Naive thymus-derived CD8-positive, alpha-beta T cell (primary cell): Measurements from ENCODE around the gene CCDC81. TPM values are rescaled to one million over a fixed set of nuclear protein-coding genes. Genes with fewer than 3 reads are reported as not detected.
A peak's percentile ranks its signal among the peaks of the same experiment; 100 is the strongest.
"Not testable (repeated sequence)": the region's sequence is repeated elsewhere in the genome, so short reads cannot be mapped to it uniquely, and the experiment has no call there.

Experiments
- ATAC-seq, 2 donors: fragments of 150-1000 bp; cut with Tn5 transposase in 1 of 2; sonication (Bioruptor Pico), chemical (Tn5 transposase) in 1 of 2; 1 replicate in 1 of 2; 2 replicates in 1 of 2; pipeline ENCODE4 v1.10.0; 2021; ENCODE audit warnings: mild to moderate bottlenecking in 2 of 2, moderate library complexity in 2 of 2
- POLR2A ChIA-PET: fragments of 350-600 bp; sonication (Branson Sonifier 250); formaldehyde crosslinking; loops from one replicate; lab custom pipeline; 2021; ENCODE audit warnings: antibody characterized with exemption; lab: Charles Lee
- DNase-seq, 10 donors: peaks; one replicate each; pipeline versions ENCODE4 v3.0.0 to v3.0.0-alpha.2; 2020 to 2022
- H3K27ac Mint-ChIP-seq, 10 donors: one replicate each; pipeline ENCODE4 v1.8.0; 2020 to 2022; ENCODE audit warnings: mild to moderate bottlenecking in 10 of 10, mixed read lengths in 10 of 10, moderate library complexity in 4 of 10, inconsistent platforms in 1 of 10
- H3K27me3 Mint-ChIP-seq, 5 donors: one replicate each; pipeline ENCODE4 v1.8.0; 2021 to 2022; ENCODE audit warnings: mixed read lengths in 5 of 5
- H3K36me3 Mint-ChIP-seq, 3 donors: one replicate each; pipeline ENCODE4 v1.8.0; 2020 to 2022; ENCODE audit warnings: mixed read lengths in 3 of 3, mild to moderate bottlenecking in 2 of 3, inconsistent platforms in 1 of 3
- H3K4me1 Mint-ChIP-seq, 4 donors: one replicate each; pipeline ENCODE4 v1.8.0; 2021 to 2022; ENCODE audit warnings: mixed read lengths in 4 of 4
- H3K4me3 Mint-ChIP-seq, 10 donors: one replicate each; pipeline ENCODE4 v1.8.0; 2020 to 2022; ENCODE audit warnings: mild to moderate bottlenecking in 10 of 10, mixed read lengths in 10 of 10, moderate library complexity in 6 of 10, inconsistent platforms in 1 of 10
- H3K9me3 Mint-ChIP-seq, 9 donors: one replicate each; pipeline ENCODE4 v1.8.0; 2020 to 2022; ENCODE audit warnings: mixed read lengths in 9 of 9, mild to moderate bottlenecking in 3 of 9, inconsistent platforms in 1 of 9, moderate library complexity in 1 of 9
- polyA plus RNA-seq, 3 donors: library from polyadenylated mRNA; unstranded; fragments of 300-500 nt; fragmentation: Illumina TruSeq; gene quantifications; one replicate each; pipeline ENCODE4 v1.2.3, GENCODE V29; 2021
- total RNA-seq, 8 experiments: library from RNA in 2 of 8; stranded (reverse) in 2 of 8; gene quantifications; one replicate each; pipeline ENCODE4 v1.2.3 and lab custom pipeline; 2021 to 2026

Gene CCDC81
- total RNA-seq (under 1 TPM; 0.47 to 0.62 TPM), polyA plus RNA-seq (under 1 TPM in 2 of 3 donors, not detected in 1; 0.10 to 0.40 TPM), total RNA-seq (lab: John Stamatoyannopoulos, UW) (0.26 to 1.5 (median 0.80) reads per million in 6 experiments)

GRCh38 chr11:86374586-86374985 lies at the start of gene CCDC81:
TSS of gene CCDC81 (plus strand) at chr11:86374887. CDS start at chr11:86375164, 277 bp downstream.
- Mint-ChIP-seq H3K4me3 (no peak within 1 kb of the TSS), H3K9me3 (peaks cover 0 to 9% (median 0%) of the 10 kb centered on the region in 9 donors), H3K27me3 (peaks cover 0 to 11% (median 8%) of the 10 kb centered on the region in 5 donors), H3K36me3 (peaks cover 0 to 14% (median 5%) of the 10 kb centered on the region in 3 donors), H3K27ac (no peak within 1 kb of the TSS), H3K4me1 (no peaks in the 10 kb centered on the region)
- POLR2A ChIA-PET: no interaction called here
- DNase-seq: no peak
- ATAC-seq: no peak

DNA sequence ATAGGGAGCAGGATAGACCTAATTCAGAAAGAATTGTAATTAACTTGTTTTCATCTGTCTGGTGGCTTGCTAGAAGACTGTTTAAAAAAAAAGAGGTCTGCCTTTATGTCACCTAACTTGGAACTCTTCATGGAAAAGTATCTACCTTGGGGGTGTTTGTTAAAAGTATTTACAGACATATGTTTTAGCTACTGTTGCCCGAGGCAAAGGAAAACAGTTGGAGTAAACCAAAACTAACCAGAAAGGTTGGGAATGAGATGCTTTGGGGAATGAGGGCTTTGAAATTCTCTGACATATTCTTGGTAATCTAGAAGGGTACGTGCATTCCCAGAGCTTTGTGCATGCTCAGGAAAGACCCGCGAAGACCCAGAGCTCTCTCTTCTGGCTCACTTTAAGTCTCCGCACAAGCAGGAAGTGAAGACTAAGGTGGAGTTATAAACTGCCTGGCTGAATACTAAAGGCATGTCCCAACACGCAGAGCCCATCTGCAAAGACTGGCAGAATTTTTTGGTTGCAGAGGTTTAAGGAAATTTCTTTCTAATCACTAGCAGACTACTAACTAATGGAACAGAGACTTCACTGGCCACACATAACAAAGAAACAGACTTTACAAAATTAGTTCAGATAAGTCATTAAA lies 39.4 kb upstream of the CCDC81 start:
- POLR2A ChIA-PET: no interaction called here
- Mint-ChIP-seq H3K36me3 (peaks cover 20 to 80% (median 63%) of the 10 kb centered on the region in 3 donors), H3K4me1 (peaks cover 0 to 4% (median 1%) of the 10 kb centered on the region in 4 donors), H3K9me3 (peaks cover 0 to 8% (median 2%) of the 10 kb centered on the region in 9 donors), H3K4me3 (no peak overlapping the region), H3K27me3 (no peaks in the 10 kb centered on the region), H3K27ac (no peak overlapping the region)
- no peak for ATAC-seq
- no peak for DNase-seq

DNA sequence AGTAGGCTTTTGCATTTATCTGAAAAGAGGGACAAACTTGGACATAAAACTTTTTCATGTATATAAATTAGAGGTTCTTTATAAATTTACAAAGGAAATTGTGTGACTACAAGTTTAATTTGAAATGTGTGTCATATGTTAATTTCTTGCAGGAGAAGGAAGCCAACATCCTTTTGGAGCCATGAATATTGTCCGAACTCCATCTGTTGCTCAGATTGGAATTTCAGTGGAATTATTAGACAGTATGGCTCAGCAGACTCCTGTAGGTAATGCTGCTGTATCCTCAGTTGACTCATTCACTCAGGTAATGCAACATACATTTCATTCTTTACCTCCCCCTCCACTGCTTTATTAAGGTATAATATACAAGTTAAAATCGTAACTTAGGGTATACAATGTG lies 37.5 kb upstream of the CCDC81 start:
- Mint-ChIP-seq H3K4me3 (no peak overlapping the region), H3K27me3 (no peaks in the 10 kb centered on the region), H3K9me3 (peaks cover 0 to 8% (median 2%) of the 10 kb centered on the region in 9 donors), H3K4me1 (peaks cover 3 to 15% (median 6%) of the 10 kb centered on the region in 4 donors), H3K27ac (no peak overlapping the region), H3K36me3 (peaks cover 20 to 83% (median 66%) of the 10 kb centered on the region in 3 donors)
- DNase-seq: no peak
- ATAC-seq: no peak
- POLR2A ChIA-PET: no interaction called here

- Mint-ChIP-seq H3K27ac (peak overlapping the region in 1 of 10 donors; percentile 15), H3K9me3 (peaks cover 0 to 7% (median 0%) of the 10 kb centered on the region in 9 donors), H3K36me3 (peaks cover 8 to 70% (median 40%) of the 10 kb centered on the region in 3 donors), H3K27me3 (no peaks in the 10 kb centered on the region), H3K4me1 (peaks cover 7 to 29% (median 20%) of the 10 kb centered on the region in 4 donors), H3K4me3 (no peak overlapping the region)
- ATAC-seq: no peak
- no peak for DNase-seq
- POLR2A ChIA-PET: interaction anchor here (0.7 kb wide), 1 partner anchor 111 kb away, joined by 3 read pairs; no protein-coding TSS in a partner anchor
These were observed 33.3 kb upstream of the CCDC81 start for GRCh38 chr11:86341382-86341781.

DNA sequence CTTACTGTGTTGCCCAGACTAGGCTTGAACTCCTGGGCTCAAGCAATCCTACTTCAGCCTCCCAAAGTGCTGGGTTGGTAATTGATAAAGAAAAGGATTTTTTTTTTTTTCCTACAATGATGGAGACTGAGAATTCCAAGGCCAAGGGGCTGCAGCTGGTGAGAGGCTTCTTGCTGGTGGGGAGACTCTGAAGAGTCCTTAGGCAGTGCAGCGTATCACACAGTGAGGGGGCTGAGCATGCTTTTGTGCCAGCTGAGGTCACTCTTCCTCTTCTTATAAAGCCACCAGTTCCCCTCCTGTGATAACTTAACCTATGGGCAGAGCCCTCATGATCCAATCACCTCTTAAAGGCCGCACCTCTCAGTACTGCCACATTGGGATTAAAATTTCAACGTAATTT lies 28.2 kb upstream of the CCDC81 start:
- ATAC-seq (no peak), DNase-seq (no peak)
- H3K4me3 Mint-ChIP-seq: no peak overlapping the region
- H3K9me3 Mint-ChIP-seq: no peaks in the 10 kb centered on the region
- H3K27ac Mint-ChIP-seq: peak overlapping the region in 2 of 10 donors; percentile 22 to 35
- no peaks in the 10 kb centered on the region for H3K27me3 Mint-ChIP-seq
- H3K36me3 Mint-ChIP-seq: peaks cover 0 to 36% (median 8%) of the 10 kb centered on the region in 3 donors
- peaks cover 4 to 19% (median 15%) of the 10 kb centered on the region in 4 donors for H3K4me1 Mint-ChIP-seq
- POLR2A ChIA-PET: no interaction called here

DNA sequence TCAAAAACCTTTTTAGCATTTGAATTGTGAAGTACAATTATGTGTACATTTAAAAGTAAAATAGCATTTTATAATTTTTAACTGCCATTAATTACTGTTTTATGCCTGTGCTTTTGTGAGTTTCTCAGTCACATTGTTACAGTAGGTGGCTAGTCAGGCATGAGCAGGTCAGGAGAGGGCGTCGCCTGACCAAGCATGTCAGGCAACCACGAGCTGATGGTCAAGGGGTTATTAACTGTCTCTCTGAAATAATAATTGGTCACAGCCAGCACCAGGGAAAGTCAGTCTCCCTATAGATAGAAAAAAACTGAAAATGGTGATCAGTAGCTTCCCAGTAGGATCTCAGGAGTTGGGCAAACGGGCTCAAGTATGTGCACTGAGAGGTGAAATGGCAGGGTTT lies 19.4 kb upstream of the CCDC81 start:
- Mint-ChIP-seq H3K36me3 (peaks cover 0 to 2% (median 0%) of the 10 kb centered on the region in 3 donors), H3K4me1 (no peaks in the 10 kb centered on the region), H3K27me3 (peaks cover 0 to 3% (median 0%) of the 10 kb centered on the region in 5 donors), H3K27ac (no peak overlapping the region), H3K9me3 (no peaks in the 10 kb centered on the region), H3K4me3 (no peak overlapping the region)
- ATAC-seq (no peak), DNase-seq (no peak)
- POLR2A ChIA-PET: no interaction called here

DNA sequence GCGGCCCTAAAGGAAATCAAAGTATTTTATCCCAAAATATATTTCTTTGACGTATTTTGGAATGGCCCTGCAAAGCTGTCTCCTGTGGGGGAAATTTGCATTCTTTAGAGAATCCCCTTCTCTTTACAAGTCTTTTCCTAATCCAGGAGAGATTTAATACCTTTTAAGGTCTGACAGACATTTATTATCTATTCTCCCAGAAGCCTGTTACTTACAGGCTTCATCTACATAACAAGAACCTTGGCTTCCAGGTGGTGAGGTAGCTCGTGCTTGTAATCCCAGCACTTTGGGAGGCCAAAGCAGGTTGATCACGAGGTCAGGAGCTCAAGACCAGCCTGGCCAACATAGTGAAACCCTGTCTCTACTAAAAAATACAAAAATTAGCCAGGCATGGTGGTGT lies 17.3 kb upstream of the CCDC81 start:
- not testable (repeated sequence) for H3K27ac Mint-ChIP-seq, H3K4me1 Mint-ChIP-seq

DNA sequence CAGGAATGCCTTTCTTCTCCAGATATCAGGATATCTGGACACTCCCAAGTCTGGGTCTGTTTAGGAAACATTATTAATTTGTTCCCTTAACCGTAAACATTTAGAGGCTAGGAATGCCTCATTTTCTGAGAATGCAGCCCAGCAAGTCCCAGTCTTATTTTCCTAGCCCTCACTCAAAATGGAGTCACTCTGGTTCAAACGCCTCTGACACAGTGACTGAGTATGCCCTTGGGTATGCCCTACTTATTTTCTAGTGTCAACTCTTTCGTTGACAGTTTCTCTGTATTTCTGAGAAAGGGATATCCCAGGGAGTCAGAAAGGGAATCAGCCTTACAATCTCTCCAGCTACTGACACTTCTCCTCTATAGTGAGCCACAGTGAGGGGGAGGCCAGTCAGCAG lies 16.0 kb upstream of the CCDC81 start:
- POLR2A ChIA-PET: no interaction called here
- Mint-ChIP-seq H3K4me1 (no peaks in the 10 kb centered on the region), H3K27ac (no peak overlapping the region), H3K27me3 (peaks cover 0 to 7% (median 0%) of the 10 kb centered on the region in 5 donors), H3K36me3 (peaks cover 0 to 15% (median 5%) of the 10 kb centered on the region in 3 donors), H3K4me3 (no peak overlapping the region), H3K9me3 (peaks cover 0 to 10% (median 4%) of the 10 kb centered on the region in 9 donors)
- DNase-seq (no peak), ATAC-seq (no peak)

More for the DNA sequence above, 17.3 kb upstream of the CCDC81 start:
- H3K9me3 Mint-ChIP-seq, H3K27me3 Mint-ChIP-seq, POLR2A ChIA-PET, H3K4me3 Mint-ChIP-seq, H3K36me3 Mint-ChIP-seq, DNase-seq, ATAC-seq: not testable (repeated sequence)

DNA sequence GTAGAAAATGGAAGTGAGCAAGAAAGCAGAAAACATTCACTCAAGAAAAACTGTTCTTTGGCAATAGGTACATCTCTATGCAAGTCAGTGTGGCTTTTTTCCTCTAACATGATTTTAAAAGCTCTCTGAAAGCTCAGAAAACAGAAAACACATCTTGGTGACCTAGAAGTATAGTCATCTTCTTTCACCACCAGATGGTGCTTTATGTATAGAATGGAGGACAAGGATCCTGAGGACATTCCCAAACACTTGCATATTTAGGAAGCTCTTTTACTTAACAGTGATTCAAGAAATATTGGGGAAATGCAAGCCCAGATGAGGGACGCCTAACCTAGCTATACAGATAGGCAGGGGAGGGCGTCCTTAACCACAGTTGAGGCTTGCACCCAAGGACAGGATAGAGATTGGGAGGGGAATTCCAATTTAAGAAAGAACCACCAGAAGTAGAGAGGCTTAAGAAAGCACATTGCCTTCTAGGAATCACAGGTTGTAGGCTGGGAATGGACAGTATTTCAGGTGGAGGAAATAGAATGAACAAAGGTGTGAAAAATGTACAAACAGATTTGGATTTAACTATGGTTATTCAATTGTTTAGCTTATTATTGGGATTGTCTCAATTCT lies 13.8 kb upstream of the CCDC81 start:
- Mint-ChIP-seq H3K27ac (no peak overlapping the region), H3K4me1 (no peaks in the 10 kb centered on the region), H3K27me3 (peaks cover 0 to 7% (median 0%) of the 10 kb centered on the region in 5 donors), H3K9me3 (peaks cover 0 to 11% (median 4%) of the 10 kb centered on the region in 9 donors), H3K4me3 (no peak overlapping the region), H3K36me3 (peaks cover 0 to 20% (median 10%) of the 10 kb centered on the region in 3 donors)
- ATAC-seq (no peak), DNase-seq (no peak)
- POLR2A ChIA-PET: interaction anchor here (0.7 kb wide), 1 partner anchor 500 kb away, joined by 5 read pairs; no protein-coding TSS in a partner anchor

GRCh38 chr11:86363424-86363823 lies 11.3 kb upstream of the CCDC81 start:
- POLR2A ChIA-PET: no interaction called here
- peaks cover 0 to 11% (median 5%) of the 10 kb centered on the region in 9 donors for H3K9me3 Mint-ChIP-seq
- peaks cover 0 to 20% (median 10%) of the 10 kb centered on the region in 3 donors for H3K36me3 Mint-ChIP-seq
- ATAC-seq: no peak
- H3K4me3 Mint-ChIP-seq: no peak overlapping the region
- no peak for DNase-seq
- peaks cover 0 to 7% (median 0%) of the 10 kb centered on the region in 5 donors for H3K27me3 Mint-ChIP-seq
- no peak overlapping the region for H3K27ac Mint-ChIP-seq
- no peaks in the 10 kb centered on the region for H3K4me1 Mint-ChIP-seq

GRCh38 chr11:86365546-86365945 lies 9.1 kb upstream of the CCDC81 start:
- Mint-ChIP-seq H3K27me3 (peaks cover 0 to 3% (median 0%) of the 10 kb centered on the region in 5 donors), H3K4me1 (no peaks in the 10 kb centered on the region), H3K27ac (no peak overlapping the region), H3K9me3 (peaks cover 0 to 11% (median 5%) of the 10 kb centered on the region in 9 donors), H3K4me3 (no peak overlapping the region), H3K36me3 (peaks cover 0 to 17% (median 10%) of the 10 kb centered on the region in 3 donors)
- DNase-seq (no peak), ATAC-seq (no peak)
- POLR2A ChIA-PET: no interaction called here

DNA sequence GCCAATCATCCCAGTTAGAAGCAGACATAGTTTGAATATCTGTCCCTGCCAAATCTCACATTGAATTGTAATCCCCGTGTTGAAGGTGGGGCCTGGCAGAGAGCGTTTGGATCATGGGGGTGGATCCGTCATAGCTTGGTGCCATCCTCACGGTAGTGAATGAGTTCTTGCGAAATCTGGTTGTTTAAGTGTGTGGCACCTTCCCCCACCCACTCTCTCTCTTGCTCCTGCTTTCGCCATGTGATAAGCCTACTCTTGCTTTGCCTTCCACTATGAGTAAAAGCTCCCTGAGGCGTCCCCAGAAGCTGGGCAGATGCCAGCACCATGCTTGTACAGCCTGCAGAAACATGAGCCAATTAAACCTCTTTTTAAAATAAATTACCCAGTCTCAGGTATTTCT lies 5.0 kb upstream of the CCDC81 start:
- Mint-ChIP-seq H3K4me1 (no peaks in the 10 kb centered on the region), H3K27ac (no peak overlapping the region), H3K36me3 (no peaks in the 10 kb centered on the region), H3K9me3 (peaks cover 0 to 2% (median 0%) of the 10 kb centered on the region in 9 donors), H3K4me3 (no peak overlapping the region), H3K27me3 (peaks cover 0 to 8% (median 6%) of the 10 kb centered on the region in 5 donors)
- no peak for ATAC-seq
- POLR2A ChIA-PET: no interaction called here
- DNase-seq: no peak

DNA sequence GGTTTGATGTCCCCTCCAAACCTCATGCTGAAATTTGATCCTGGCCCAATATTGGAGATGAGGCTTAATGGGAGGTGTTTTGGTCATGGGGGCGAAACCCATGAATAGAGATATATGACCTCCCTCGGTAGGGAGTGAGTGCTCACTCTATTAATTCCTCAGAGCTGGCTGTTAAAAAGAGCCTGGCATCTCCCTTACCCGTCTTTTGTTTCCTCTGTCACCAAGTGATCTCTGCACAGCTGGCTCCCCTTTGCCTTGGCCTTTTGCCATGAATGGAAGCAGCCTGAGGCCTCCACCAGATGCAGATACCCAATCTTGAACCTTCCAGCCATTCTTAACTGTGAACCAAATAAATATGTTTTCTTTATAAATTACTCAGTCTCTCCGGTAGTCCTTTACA lies 4.5 kb upstream of the CCDC81 start:
- POLR2A ChIA-PET: no interaction called here
- peak overlapping the region in 1 of 10 donors; percentile 8 for H3K27ac Mint-ChIP-seq

More for the DNA sequence above, 4.5 kb upstream of the CCDC81 start:
- Mint-ChIP-seq H3K4me3 (no peak overlapping the region), H3K9me3 (peaks cover 0 to 1% (median 0%) of the 10 kb centered on the region in 9 donors), H3K27me3 (peaks cover 0 to 11% (median 7%) of the 10 kb centered on the region in 5 donors), H3K4me1 (no peaks in the 10 kb centered on the region), H3K36me3 (peaks cover 0 to 2% (median 0%) of the 10 kb centered on the region in 3 donors)
- ATAC-seq (no peak), DNase-seq (no peak)
